K562 (cell line): ENCODE measurements around the gene BIVM. TPM values are rescaled to one million over a fixed set of nuclear protein-coding genes. Genes with fewer than 3 reads are reported as not detected.

Experiments used
- ELF2 ChIP-seq: fragments of 250-450 bp; sonication (Bioruptor Pico); IDR thresholded peaks from 2 replicates; pipeline ENCODE4 v1.5.0; 2021; ENCODE audit warnings: mild to moderate bottlenecking
- EP300 ChIP-seq: IDR thresholded peaks from 2 replicates; pipeline ENCODE4 v1.6.1; 2012; ENCODE audit warnings: low read length, improper control_type of control experiment
- ESRRA ChIP-seq: fragments of 450-650 bp; IDR thresholded peaks from 2 replicates; pipeline ENCODE4 v1.6.1; 2014; ENCODE audit warnings: low read depth, mild to moderate bottlenecking, moderate library complexity, borderline replicate concordance
- HDGF ChIP-seq: fragments of 450-650 bp; IDR thresholded peaks from 2 replicates; pipeline ENCODE4 v1.6.1; 2016
- KLF13 ChIP-seq: fragments of 450-650 bp; IDR thresholded peaks from 2 replicates; pipeline ENCODE4 v1.6.1; 2016; ENCODE audit warnings: missing genetic modification characterization, low read depth, mild to moderate bottlenecking, missing compliant biosample characterization, moderate library complexity, borderline replicate concordance
- MTA3 ChIP-seq: fragments of 450-650 bp; formaldehyde crosslinking; IDR thresholded peaks from 2 replicates; pipeline ENCODE4 v1.6.1; 2017; ENCODE audit warnings: mild to moderate bottlenecking, borderline replicate concordance
- MTF1 ChIP-seq: fragments of 250-450 bp; sonication (Bioruptor Pico); IDR thresholded peaks from 2 replicates; pipeline ENCODE4 v1.9.0; 2021; ENCODE audit warnings: moderate library complexity, mild to moderate bottlenecking, inconsistent platforms, borderline replicate concordance
- NCOR1 ChIP-seq: fragments of 450-650 bp; IDR thresholded peaks from 2 replicates; pipeline ENCODE4 v1.6.1; 2016; ENCODE audit warnings: mild to moderate bottlenecking, moderate library complexity
- RBFOX2 ChIP-seq: fragments of 200-400 bp; formaldehyde crosslinking; IDR thresholded peaks from 2 replicates; pipeline ENCODE4 v1.6.1; 2017; ENCODE audit warnings: low read depth, mild to moderate bottlenecking, low read length, moderate library complexity
- SRSF1 ChIP-seq: fragments of 200-400 bp; formaldehyde crosslinking; IDR thresholded peaks from 2 replicates; pipeline ENCODE4 v1.6.1; 2017; ENCODE audit warnings: mild to moderate bottlenecking, low read depth, low read length, moderate library complexity
- TBP ChIP-seq: optimal IDR thresholded peaks from 2 replicates; pipeline ENCODE3; 2011; ENCODE audit warnings: low read depth, low read length, improper control_type of control experiment
- TCF7L2 ChIP-seq: fragments of 150-350 bp; IDR thresholded peaks from 2 replicates; pipeline ENCODE4 v1.6.1; 2016; ENCODE audit warnings: low read depth, mild to moderate bottlenecking, low read length, moderate library complexity
- ZNF133 ChIP-seq: fragments of 250-450 bp; sonication (Bioruptor Pico); IDR thresholded peaks from 2 replicates; pipeline ENCODE4 v1.4.0; 2020; ENCODE audit warnings: mild to moderate bottlenecking
- ZNF436 ChIP-seq: fragments of 250-450, 450-650 bp; sonication (Bioruptor Pico); formaldehyde crosslinking; IDR thresholded peaks from 2 replicates; pipeline ENCODE4 v1.7.0; 2020; ENCODE audit warnings: mild to moderate bottlenecking
- polyA plus RNA-seq, 8 experiments: library from polyadenylated mRNA; depleted of rRNA in 4 of 8; stranded (reverse) in 5 of 8; unstranded in 3 of 8; fragments of >200 nt; fragmentation: Nextera tagmentation in 2 of 8; fragmentation: Illumina TruSeq in 1 of 8; extraction: Ambion mirVana in 2 of 8; extraction: Trizol in 1 of 8; gene quantifications; 2 replicates each; pipeline versions ENCODE4 v1.2.1 to v1.2.3, GENCODE V29; 2011 to 2014; ENCODE audit warnings: inconsistent platforms in 1 of 8, missing spikeins in 1 of 8
- total RNA-seq, 7 experiments: library from RNA; depleted of rRNA in 6 of 7; stranded (reverse); fragments of >200 nt in 6 of 7; fragmentation: Illumina TruSeq in 2 of 7; extraction: Trizol in 2 of 7; gene quantifications; 2 replicates each; pipeline versions ENCODE4 v1.2.1 to v1.2.3, GENCODE V29; 2011 to 2021; ENCODE audit warnings: low replicate concordance in 1 of 7
- TF ChIP-seq, protein P1 (sequence below): fragments of 250-450 bp; sonication (Bioruptor Pico); IDR thresholded peaks from 2 replicates; pipeline ENCODE4 v1.5.0; 2022; ENCODE audit warnings: mild to moderate bottlenecking
- TF ChIP-seq, protein P2 (sequence below): fragments of 250-450 bp; sonication (Bioruptor Pico); IDR thresholded peaks from 2 replicates; pipeline ENCODE4 v1.8.0; 2022; ENCODE audit warnings: moderate library complexity, mild to moderate bottlenecking, inconsistent platforms
- TF ChIP-seq, protein P3 (sequence below): fragments of 450-650 bp; IDR thresholded peaks from 2 replicates; pipeline ENCODE4 v1.6.1; 2017; ENCODE audit warnings: antibody characterized with exemption
- TF ChIP-seq, protein P4 (sequence below), 2 experiments: fragments of 450-650 bp; IDR thresholded peaks; 2 replicates each; pipeline ENCODE4 v1.6.1; 2018; ENCODE audit warnings: mild to moderate bottlenecking in 2 of 2, low read depth in 1 of 2; ENCODE audit not compliant: partially characterized antibody in 2 of 2

Gene BIVM
- total and polyA plus RNA-seq, 9 of the 15 experiments (the other 6 are each of a cell fraction or from before 2014, with no cell fraction given) = 3.6 to 23.1 (median 16.8) TPM

DNA sequence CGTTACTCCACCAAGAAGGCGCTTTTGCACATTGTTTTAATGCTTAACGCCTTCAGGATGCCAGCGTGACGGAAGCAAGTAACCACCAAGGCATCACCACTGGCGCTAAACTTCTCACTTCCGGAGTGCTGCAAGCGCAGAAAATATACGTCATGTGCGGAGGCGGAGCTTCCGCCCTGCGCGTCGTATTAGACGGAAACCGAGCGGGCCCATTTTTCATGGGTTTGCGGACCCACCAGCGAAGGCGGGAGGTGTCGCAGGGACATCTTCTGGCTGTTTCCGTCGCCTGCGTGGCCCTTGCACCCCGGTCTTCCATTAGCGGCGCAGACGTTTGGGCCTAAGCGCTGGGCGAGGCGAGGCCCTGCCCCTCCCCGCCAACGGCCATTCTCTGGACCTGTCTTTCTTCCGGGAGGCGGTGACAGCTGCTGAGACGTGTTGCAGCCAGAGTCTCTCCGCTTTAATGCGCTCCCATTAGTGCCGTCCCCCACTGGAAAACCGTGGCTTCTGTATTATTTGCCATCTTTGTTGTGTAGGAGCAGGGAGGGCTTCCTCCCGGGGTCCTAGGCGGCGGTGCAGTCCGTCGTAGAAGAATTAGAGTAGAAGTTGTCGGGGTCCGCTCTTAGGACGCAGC is 46.8 kb downstream of the BIVM start, which contains the start of gene ERCC5 (continued):
- TF ChIP-seq, protein P1, sequence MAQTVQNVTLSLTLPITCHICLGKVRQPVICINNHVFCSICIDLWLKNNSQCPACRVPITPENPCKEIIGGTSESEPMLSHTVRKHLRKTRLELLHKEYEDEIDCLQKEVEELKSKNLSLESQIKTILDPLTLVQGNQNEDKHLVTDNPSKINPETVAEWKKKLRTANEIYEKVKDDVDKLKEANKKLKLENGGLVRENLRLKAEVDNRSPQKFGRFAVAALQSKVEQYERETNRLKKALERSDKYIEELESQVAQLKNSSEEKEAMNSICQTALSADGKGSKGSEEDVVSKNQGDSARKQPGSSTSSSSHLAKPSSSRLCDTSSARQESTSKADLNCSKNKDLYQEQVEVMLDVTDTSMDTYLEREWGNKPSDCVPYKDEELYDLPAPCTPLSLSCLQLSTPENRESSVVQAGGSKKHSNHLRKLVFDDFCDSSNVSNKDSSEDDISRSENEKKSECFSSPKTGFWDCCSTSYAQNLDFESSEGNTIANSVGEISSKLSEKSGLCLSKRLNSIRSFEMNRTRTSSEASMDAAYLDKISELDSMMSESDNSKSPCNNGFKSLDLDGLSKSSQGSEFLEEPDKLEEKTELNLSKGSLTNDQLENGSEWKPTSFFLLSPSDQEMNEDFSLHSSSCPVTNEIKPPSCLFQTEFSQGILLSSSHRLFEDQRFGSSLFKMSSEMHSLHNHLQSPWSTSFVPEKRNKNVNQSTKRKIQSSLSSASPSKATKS = no peak
- TF ChIP-seq, protein P2, sequence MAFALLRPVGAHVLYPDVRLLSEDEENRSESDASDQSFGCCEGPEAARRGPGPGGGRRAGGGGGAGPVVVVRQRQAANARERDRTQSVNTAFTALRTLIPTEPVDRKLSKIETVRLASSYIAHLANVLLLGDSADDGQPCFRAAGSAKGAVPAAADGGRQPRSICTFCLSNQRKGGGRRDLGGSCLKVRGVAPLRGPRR = no peak
- TF ChIP-seq TCF7L2 (no peak), KLF13 (no peak), EP300 (peak; percentile 45; the same call in 1 of the 2 replicates), MTF1 (CRISPR knock-in tag) (no peak), ESRRA (peak; percentile 58), HDGF (no peak), MTA3 (peak; percentile 99), TBP (peak; percentile 59), RBFOX2 (peak; percentile 84), ZNF436 (CRISPR knock-in tag) (no peak), SRSF1 (no peak), ELF2 (CRISPR knock-in tag) (peak; percentile 90), NCOR1 (no peak), ZNF133 (no peak)
- TF ChIP-seq, protein P3, sequence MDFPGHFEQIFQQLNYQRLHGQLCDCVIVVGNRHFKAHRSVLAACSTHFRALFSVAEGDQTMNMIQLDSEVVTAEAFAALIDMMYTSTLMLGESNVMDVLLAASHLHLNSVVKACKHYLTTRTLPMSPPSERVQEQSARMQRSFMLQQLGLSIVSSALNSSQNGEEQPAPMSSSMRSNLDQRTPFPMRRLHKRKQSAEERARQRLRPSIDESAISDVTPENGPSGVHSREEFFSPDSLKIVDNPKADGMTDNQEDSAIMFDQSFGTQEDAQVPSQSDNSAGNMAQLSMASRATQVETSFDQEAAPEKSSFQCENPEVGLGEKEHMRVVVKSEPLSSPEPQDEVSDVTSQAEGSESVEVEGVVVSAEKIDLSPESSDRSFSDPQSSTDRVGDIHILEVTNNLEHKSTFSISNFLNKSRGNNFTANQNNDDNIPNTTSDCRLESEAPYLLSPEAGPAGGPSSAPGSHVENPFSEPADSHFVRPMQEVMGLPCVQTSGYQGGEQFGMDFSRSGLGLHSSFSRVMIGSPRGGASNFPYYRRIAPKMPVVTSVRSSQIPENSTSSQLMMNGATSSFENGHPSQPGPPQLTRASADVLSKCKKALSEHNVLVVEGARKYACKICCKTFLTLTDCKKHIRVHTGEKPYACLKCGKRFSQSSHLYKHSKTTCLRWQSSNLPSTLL = no peak
- TF ChIP-seq, protein P4, sequence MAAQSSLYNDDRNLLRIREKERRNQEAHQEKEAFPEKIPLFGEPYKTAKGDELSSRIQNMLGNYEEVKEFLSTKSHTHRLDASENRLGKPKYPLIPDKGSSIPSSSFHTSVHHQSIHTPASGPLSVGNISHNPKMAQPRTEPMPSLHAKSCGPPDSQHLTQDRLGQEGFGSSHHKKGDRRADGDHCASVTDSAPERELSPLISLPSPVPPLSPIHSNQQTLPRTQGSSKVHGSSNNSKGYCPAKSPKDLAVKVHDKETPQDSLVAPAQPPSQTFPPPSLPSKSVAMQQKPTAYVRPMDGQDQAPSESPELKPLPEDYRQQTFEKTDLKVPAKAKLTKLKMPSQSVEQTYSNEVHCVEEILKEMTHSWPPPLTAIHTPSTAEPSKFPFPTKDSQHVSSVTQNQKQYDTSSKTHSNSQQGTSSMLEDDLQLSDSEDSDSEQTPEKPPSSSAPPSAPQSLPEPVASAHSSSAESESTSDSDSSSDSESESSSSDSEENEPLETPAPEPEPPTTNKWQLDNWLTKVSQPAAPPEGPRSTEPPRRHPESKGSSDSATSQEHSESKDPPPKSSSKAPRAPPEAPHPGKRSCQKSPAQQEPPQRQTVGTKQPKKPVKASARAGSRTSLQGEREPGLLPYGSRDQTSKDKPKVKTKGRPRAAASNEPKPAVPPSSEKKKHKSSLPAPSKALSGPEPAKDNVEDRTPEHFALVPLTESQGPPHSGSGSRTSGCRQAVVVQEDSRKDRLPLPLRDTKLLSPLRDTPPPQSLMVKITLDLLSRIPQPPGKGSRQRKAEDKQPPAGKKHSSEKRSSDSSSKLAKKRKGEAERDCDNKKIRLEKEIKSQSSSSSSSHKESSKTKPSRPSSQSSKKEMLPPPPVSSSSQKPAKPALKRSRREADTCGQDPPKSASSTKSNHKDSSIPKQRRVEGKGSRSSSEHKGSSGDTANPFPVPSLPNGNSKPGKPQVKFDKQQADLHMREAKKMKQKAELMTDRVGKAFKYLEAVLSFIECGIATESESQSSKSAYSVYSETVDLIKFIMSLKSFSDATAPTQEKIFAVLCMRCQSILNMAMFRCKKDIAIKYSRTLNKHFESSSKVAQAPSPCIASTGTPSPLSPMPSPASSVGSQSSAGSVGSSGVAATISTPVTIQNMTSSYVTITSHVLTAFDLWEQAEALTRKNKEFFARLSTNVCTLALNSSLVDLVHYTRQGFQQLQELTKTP (IDR thresholded peaks at IDR 0.05; ENCODE audit: low read depth in 1 of 2, partially characterized antibody in 2 of 2) = peak in 1 of 2 experiments; percentile 15
